Measurements from ENCODE around the gene ANO1. TPM values are rescaled to one million over a fixed set of nuclear protein-coding genes. Genes with fewer than 3 reads are reported as not detected.
A peak's percentile ranks its signal among the peaks of the same experiment; 100 is the strongest.

The ANO1 gene
- total RNA-seq, 1 donor from 2014 or later = 0.14 TPM

- Mint-ChIP-seq H3K4me3 (ENCODE audit: unreplicated experiment) (no peak overlapping the region), H3K27ac (ENCODE audit: unreplicated experiment) (no peak overlapping the region), H3K9me3 (ENCODE audit: unreplicated experiment) (peaks cover 5% of the 10 kb centered on the region), H3K36me3 (ENCODE audit: low read depth, unreplicated experiment) (no peaks in the 10 kb centered on the region), H3K4me1 (ENCODE audit: low read depth, unreplicated experiment) (peaks cover 11% of the 10 kb centered on the region), H3K27me3 (ENCODE audit: low read depth, unreplicated experiment) (no peaks in the 10 kb centered on the region)
- no peak overlapping the region for H3K9ac ChIP-seq (ENCODE audit: low read length)
- H2AFZ ChIP-seq (ENCODE audit: low read depth, low read length) = no peak overlapping the region
- no peak overlapping the region for H3K27ac ChIP-seq (ENCODE audit: low read depth, low read length)
- no peak overlapping the region for H3K4me3 ChIP-seq (ENCODE audit: insufficient read depth, low read depth, low read length)
- H3K36me3 ChIP-seq (ENCODE audit: insufficient read depth, low read length) = no peaks in the 10 kb centered on the region
- H3K9me3 ChIP-seq (ENCODE audit: insufficient read depth, low read depth, low read length) = no peaks in the 10 kb centered on the region
- H3K4me2 ChIP-seq (ENCODE audit: low read length) = no peak overlapping the region
- H3K79me2 ChIP-seq (ENCODE audit: insufficient read depth, low read length) = no peaks in the 10 kb centered on the region
- no peak for TF ChIP-seq EZH2 (IDR thresholded peaks at IDR 0.05; ENCODE audit: insufficient read depth, low read length)
- TF ChIP-seq CTCF (IDR thresholded peaks at IDR 0.05; ENCODE audit: insufficient read depth, low read depth, low read length) = no peak
- H3K4me1 ChIP-seq (ENCODE audit: insufficient read depth, low read length) = peaks cover 22% of the 10 kb centered on the region
- H3K27me3 ChIP-seq (ENCODE audit: insufficient read depth, low read length) = no peaks in the 10 kb centered on the region
- H4K20me1 ChIP-seq (ENCODE audit: insufficient read depth, low read length) = no peaks in the 10 kb centered on the region
- FAIRE-seq = no peak
- DNase-seq (ENCODE audit: low read depth) = peak; percentile 54
Observed at GRCh38 chr11:70230151-70230839, 152.2 kb downstream of the ANO1 start.

DNA sequence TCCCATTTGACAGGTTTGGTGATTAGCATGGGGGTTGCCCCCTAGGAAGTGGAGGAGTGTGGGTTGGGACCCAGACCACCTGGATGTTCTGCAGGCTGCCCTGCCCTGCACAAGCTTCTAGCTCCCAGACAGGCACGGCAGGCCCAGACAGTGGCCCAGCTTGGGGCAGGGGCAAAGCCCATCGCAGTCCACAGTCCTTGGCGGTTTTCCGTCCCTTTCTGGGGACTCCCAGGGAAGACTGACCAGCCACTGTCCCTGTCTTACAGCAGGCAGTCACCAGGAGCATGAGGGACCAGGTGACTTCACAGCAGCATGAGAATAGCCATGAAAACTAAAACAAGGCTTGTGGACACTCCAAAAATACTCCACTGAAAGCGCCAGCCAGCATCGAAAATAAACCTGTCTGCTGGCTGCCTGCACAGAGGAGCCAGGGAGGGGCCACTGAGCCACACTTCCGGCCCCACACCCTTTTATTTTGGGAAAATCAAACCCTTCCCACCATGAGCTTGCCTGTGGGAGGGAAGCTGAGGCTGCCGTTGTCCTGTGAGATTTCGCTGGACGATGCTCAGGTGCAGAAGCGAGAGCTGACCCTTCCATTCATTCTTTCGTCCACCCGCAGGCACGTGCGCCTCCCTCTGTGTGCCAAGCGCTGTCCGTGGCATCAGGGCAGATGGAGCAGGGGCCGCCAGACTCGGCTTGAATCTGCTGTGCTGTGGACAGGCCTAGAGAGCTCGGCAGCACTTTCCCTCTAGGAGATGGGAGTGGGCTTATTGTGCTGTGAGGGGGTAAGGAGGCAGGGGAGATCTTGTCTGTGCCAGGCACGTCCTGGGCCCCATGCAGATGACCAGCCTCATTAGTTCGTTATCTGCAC lies 153.0 kb downstream of the ANO1 start:
- no peaks in the 10 kb centered on the region for H4K20me1 ChIP-seq (ENCODE audit: insufficient read depth, low read length)
- TF ChIP-seq EZH2 (IDR thresholded peaks at IDR 0.05; ENCODE audit: insufficient read depth, low read length) (no peak), CTCF (IDR thresholded peaks at IDR 0.05; ENCODE audit: insufficient read depth, low read depth, low read length) (no peak)
- peaks cover 5% of the 10 kb centered on the region for H3K9me3 Mint-ChIP-seq (ENCODE audit: unreplicated experiment)
- no peak overlapping the region for H3K4me2 ChIP-seq (ENCODE audit: low read length)
- H3K27ac ChIP-seq (ENCODE audit: low read depth, low read length) = no peak overlapping the region
- H3K4me3 Mint-ChIP-seq (ENCODE audit: unreplicated experiment) = no peak overlapping the region
- H3K4me1 Mint-ChIP-seq (ENCODE audit: low read depth, unreplicated experiment) = peaks cover 11% of the 10 kb centered on the region
- no peaks in the 10 kb centered on the region for H3K36me3 ChIP-seq (ENCODE audit: insufficient read depth, low read length)
- no peak for DNase-seq (ENCODE audit: low read depth)
- H3K9me3 ChIP-seq (ENCODE audit: insufficient read depth, low read depth, low read length) = no peaks in the 10 kb centered on the region
- no peak overlapping the region for H3K4me3 ChIP-seq (ENCODE audit: insufficient read depth, low read depth, low read length)
- H3K27me3 ChIP-seq (ENCODE audit: insufficient read depth, low read length) = no peaks in the 10 kb centered on the region
- H3K36me3 Mint-ChIP-seq (ENCODE audit: low read depth, unreplicated experiment) = no peaks in the 10 kb centered on the region
- no peak overlapping the region for H2AFZ ChIP-seq (ENCODE audit: low read depth, low read length)
- H3K79me2 ChIP-seq (ENCODE audit: insufficient read depth, low read length) = no peaks in the 10 kb centered on the region
- H3K27me3 Mint-ChIP-seq (ENCODE audit: low read depth, unreplicated experiment) = no peaks in the 10 kb centered on the region
- H3K4me1 ChIP-seq (ENCODE audit: insufficient read depth, low read length) = peaks cover 22% of the 10 kb centered on the region
- H3K9ac ChIP-seq (ENCODE audit: low read length) = no peak overlapping the region
- H3K27ac Mint-ChIP-seq (ENCODE audit: unreplicated experiment) = no peak overlapping the region
- FAIRE-seq = no peak
